ENCODE results near the gene SLC30A4.

GRCh38 chr15:45448066-45448915 lies 74.3 kb downstream of the SLC30A4 start:
- TF ChIP-seq CTCF (IDR thresholded peaks at IDR 0.05) (no peak), POLR2A (IDR thresholded peaks at IDR 0.05) (peak in 1 of 4 donors; percentile 29)
